Activated CD8-positive, alpha-beta memory T cell treated with anti-CD3 and anti-CD28 coated beads, Interleukin-2, amount 10 ng/mL, durations not matched to agents 7 days and 5 days (primary cell): ENCODE data around the gene PASK. TPM values are rescaled to one million over a fixed set of nuclear protein-coding genes. Genes with fewer than 3 reads are reported as not detected.
A peak's percentile ranks its signal among the peaks of the same experiment; 100 is the strongest.

Source experiments
- ATAC-seq: fragments of 150-1000 bp; cut with Tn5 transposase; one replicate; pipeline ENCODE4 v1.10.0; 2021; ENCODE audit warnings: moderate library complexity
- CTCF ChIA-PET: fragments of 350-600 bp; sonication (Branson Sonifier 250); formaldehyde crosslinking; loops from one replicate; lab custom pipeline; 2021; ENCODE audit warnings: antibody characterized with exemption; lab: Charles Lee
- DNase-seq: peaks from one replicate; pipeline ENCODE4 v3.0.0-alpha.2; 2020
- H3K27ac Mint-ChIP-seq: one replicate; pipeline ENCODE4 v1.8.0; 2021; ENCODE audit warnings: mild to moderate bottlenecking, mixed read lengths
- H3K27me3 Mint-ChIP-seq: one replicate; pipeline ENCODE4 v1.8.0; 2021; ENCODE audit warnings: mixed read lengths
- H3K36me3 Mint-ChIP-seq: one replicate; pipeline ENCODE4 v1.8.0; 2021; ENCODE audit warnings: mild to moderate bottlenecking, mixed read lengths
- H3K4me1 Mint-ChIP-seq: one replicate; pipeline ENCODE4 v1.8.0; 2021; ENCODE audit warnings: mixed read lengths
- H3K4me3 Mint-ChIP-seq: one replicate; pipeline ENCODE4 v1.8.0; 2021; ENCODE audit warnings: mild to moderate bottlenecking, moderate library complexity, mixed read lengths
- H3K9me3 Mint-ChIP-seq: one replicate; pipeline ENCODE4 v1.8.0; 2022; ENCODE audit warnings: low read depth, mixed read lengths
- total RNA-seq, 2 experiments: library from RNA; stranded (reverse); gene quantifications; one replicate each; pipeline ENCODE4 v1.2.3, GENCODE V29; 2021

PASK gene
- total RNA-seq, 2 experiments from 2014 or later, result 65.1 to 71.9 TPM

DNA sequence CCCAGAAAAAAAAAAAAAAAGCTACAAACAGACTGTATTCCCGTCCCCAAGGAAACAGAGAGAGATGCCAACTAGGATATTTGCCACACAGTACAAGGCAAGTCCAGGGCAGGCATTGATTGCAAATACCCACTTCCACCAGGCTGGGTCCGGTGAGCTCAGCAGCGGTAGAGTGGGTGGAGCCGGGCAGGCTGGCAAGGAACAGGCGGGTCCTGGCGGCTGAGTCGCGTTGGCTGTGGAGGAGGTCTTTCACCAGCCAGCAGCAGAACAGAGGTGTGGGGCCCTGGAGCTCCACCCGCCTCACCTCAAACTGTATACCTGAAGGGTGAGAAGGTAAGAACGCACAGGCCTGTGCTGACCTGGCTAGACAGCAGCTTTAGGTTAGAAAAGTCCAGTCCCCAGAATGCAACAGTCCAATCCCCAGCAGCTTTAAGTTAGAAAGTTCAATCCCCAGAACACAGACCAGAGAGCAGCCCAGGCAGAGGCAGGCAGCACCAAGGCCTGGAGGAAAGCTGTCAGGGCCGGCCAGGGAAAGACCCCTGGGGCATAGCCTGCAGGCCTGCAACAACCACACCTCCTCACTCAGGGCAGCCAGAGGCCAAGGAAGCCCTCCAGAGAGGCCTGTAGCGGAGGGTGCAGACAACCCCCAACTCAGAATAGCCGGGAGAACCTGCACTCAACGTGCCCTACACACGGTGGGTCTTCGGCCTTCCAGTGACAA is 25.3 kb downstream of the PASK start:
- ATAC-seq (peak; percentile 51), DNase-seq (no peak)
- Mint-ChIP-seq H3K9me3 (no peaks in the 10 kb centered on the region), H3K4me3 (no peak overlapping the region), H3K27me3 (no peaks in the 10 kb centered on the region), H3K36me3 (peaks cover 37% of the 10 kb centered on the region), H3K4me1 (peaks cover 26% of the 10 kb centered on the region), H3K27ac (peak overlapping the region; percentile 58)
- CTCF ChIA-PET, result no interaction called here

- CTCF ChIA-PET, result no interaction called here
- Mint-ChIP-seq H3K4me3 (no peak overlapping the region), H3K36me3 (peaks cover 39% of the 10 kb centered on the region), H3K27me3 (no peaks in the 10 kb centered on the region), H3K27ac (no peak overlapping the region), H3K9me3 (no peaks in the 10 kb centered on the region), H3K4me1 (peaks cover 15% of the 10 kb centered on the region)
- ATAC-seq, result no peak
- no peak for DNase-seq
These were observed 26.8 kb downstream of the PASK start for GRCh38 chr2:241122376-241123002.

- H3K27ac Mint-ChIP-seq, result no peak overlapping the region
- ATAC-seq, result no peak
These were observed 28.3 kb downstream of the PASK start for GRCh38 chr2:241121008-241121407.

DNA sequence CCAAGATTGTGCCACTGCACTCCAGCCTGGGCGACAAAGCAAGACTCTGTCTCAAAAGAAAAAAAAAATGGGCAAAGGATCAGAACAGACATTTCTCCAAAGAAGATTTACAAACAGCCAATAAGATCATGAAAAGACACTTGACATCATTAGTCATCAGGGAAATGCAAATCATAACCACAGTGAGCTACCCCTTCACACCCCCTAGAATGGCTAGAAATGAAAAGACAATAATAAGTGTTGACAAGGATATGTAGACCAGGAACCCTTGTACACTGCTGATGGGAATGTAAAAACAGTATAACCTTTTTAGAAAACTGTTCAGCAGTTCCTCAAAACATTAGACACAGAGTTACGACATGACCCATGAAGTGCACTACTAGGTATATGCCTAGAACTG is 28.8 kb downstream of the PASK start:
- CTCF ChIA-PET, result no interaction called here
- peaks cover 7% of the 10 kb centered on the region for H3K4me1 Mint-ChIP-seq
- ATAC-seq (no peak), DNase-seq (no peak)
- no peaks in the 10 kb centered on the region for H3K9me3 Mint-ChIP-seq
- H3K36me3 Mint-ChIP-seq, result peaks cover 38% of the 10 kb centered on the region
- no peaks in the 10 kb centered on the region for H3K27me3 Mint-ChIP-seq
- H3K4me3 Mint-ChIP-seq, result no peak overlapping the region
- H3K27ac Mint-ChIP-seq, result no peak overlapping the region

More at GRCh38 chr2:241121008-241121407, 28.3 kb downstream of the PASK start:
- CTCF ChIA-PET, result no interaction called here
- no peak for DNase-seq
- Mint-ChIP-seq H3K4me3 (no peak overlapping the region), H3K9me3 (no peaks in the 10 kb centered on the region), H3K36me3 (peaks cover 40% of the 10 kb centered on the region), H3K27me3 (no peaks in the 10 kb centered on the region), H3K4me1 (peaks cover 11% of the 10 kb centered on the region)

GRCh38 chr2:241118737-241119505 is 30.4 kb downstream of the PASK start:
- ATAC-seq (no peak), DNase-seq (no peak)
- Mint-ChIP-seq H3K27me3 (no peaks in the 10 kb centered on the region), H3K27ac (no peak overlapping the region), H3K4me3 (no peak overlapping the region), H3K36me3 (peaks cover 44% of the 10 kb centered on the region), H3K9me3 (no peaks in the 10 kb centered on the region), H3K4me1 (peaks cover 4% of the 10 kb centered on the region)
- CTCF ChIA-PET, result no interaction called here

DNA sequence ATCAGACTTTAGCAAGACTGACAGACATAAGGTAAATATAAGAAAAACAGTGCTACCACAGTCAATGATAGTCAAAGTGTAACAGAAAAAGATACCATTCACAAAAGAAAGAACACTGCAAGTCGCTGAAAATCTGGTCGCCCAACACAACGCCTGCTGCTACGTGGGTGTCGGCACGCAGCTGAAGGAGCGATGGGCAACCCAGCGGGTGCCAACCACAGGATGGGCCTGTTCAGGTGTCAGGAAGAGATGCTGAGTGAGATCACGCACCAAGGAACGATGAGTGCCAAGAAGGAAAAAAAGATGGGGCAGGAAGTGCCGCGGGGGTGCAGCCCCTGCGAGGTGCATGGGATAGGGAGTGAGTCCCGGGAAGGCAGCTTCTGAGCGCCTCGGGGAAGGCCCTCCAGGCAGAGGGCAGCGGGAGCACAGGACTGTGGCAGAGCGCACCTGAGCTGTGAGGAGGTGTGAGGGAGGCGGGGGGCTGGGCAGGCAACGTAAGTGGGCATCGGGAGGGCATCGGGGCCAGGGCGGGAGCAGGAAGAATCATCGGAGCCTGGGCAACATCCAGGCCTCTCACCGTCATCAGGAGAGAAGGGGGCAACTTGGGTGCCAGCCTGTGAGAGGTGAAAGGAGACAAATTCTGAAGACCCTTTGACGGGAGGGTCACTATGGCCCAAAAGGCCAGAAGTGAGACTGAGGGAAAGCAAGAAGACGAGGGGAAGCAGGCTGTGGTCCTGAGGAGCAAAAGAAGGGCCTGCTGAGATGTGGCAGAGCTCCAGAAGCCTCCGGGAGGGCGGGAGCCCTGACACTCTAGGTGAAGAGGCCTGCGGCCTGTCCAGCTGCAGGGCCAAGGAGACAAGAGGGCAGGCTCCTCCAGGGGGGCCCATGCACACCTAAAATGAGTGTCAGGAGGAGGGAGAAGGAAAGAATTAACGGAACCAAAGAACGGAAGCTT is 32.4 kb downstream of the PASK start:
- Mint-ChIP-seq H3K4me1 (peaks cover 11% of the 10 kb centered on the region), H3K4me3 (no peak overlapping the region), H3K27ac (no peak overlapping the region), H3K27me3 (no peaks in the 10 kb centered on the region), H3K9me3 (no peaks in the 10 kb centered on the region), H3K36me3 (peaks cover 37% of the 10 kb centered on the region)
- no peak for DNase-seq
- ATAC-seq, result no peak
- CTCF ChIA-PET, result no interaction called here

GRCh38 chr2:241115361-241115760 is 33.9 kb downstream of the PASK start:
- Mint-ChIP-seq H3K4me3 (no peak overlapping the region), H3K27me3 (no peaks in the 10 kb centered on the region), H3K36me3 (peaks cover 25% of the 10 kb centered on the region), H3K9me3 (no peaks in the 10 kb centered on the region), H3K4me1 (peaks cover 25% of the 10 kb centered on the region), H3K27ac (no peak overlapping the region)
- DNase-seq (no peak), ATAC-seq (no peak)
- CTCF ChIA-PET, result no interaction called here

DNA sequence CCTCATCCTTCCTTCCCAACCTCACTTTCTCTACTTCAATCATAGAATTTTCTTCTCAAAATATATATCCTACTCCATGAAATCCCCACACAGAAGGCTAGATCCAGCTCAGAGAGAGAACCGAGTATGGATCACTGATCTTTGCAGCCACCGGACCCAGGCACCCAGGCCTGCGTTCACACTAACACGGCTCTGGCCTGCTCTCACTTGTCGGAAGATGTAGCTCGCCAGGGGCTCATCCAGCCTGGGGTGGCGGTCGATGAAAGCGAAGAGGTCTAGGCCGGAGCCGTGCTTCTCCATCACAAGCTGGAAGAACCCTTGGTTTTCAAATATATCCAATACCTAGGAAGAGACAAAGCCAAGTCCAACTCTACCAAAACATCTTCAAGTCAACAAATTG is 34.4 kb downstream of the PASK start:
- Mint-ChIP-seq H3K9me3 (no peaks in the 10 kb centered on the region), H3K36me3 (peaks cover 22% of the 10 kb centered on the region), H3K4me1 (peaks cover 31% of the 10 kb centered on the region), H3K27me3 (no peaks in the 10 kb centered on the region), H3K4me3 (no peak overlapping the region), H3K27ac (no peak overlapping the region)
- CTCF ChIA-PET, result no interaction called here
- no peak for DNase-seq
- ATAC-seq, result no peak

- peak overlapping the region; percentile 58 for H3K4me3 Mint-ChIP-seq
- no peaks in the 10 kb centered on the region for H3K9me3 Mint-ChIP-seq
- H3K27ac Mint-ChIP-seq, result peak overlapping the region; percentile 90
- peak; percentile 63 for DNase-seq
- H3K36me3 Mint-ChIP-seq, result peaks cover 22% of the 10 kb centered on the region
- no peak for ATAC-seq
- CTCF ChIA-PET, result interaction anchor here (2.3 kb wide), 1 partner anchor 10 kb away, joined by 9 read pairs; the partner anchor contains the start of gene MTERF4
- peaks cover 52% of the 10 kb centered on the region for H3K4me1 Mint-ChIP-seq
- H3K27me3 Mint-ChIP-seq, result no peaks in the 10 kb centered on the region
These were observed 36.7 kb downstream of the PASK start for GRCh38 chr2:241112592-241112991.

GRCh38 chr2:241112046-241112445 is 37.2 kb downstream of the PASK start:
- Mint-ChIP-seq H3K27ac (peak overlapping the region; percentile 90), H3K36me3 (peaks cover 22% of the 10 kb centered on the region), H3K4me3 (peak overlapping the region; percentile 58), H3K9me3 (no peaks in the 10 kb centered on the region), H3K4me1 (peaks cover 52% of the 10 kb centered on the region), H3K27me3 (no peaks in the 10 kb centered on the region)
- CTCF ChIA-PET, result interaction anchor here (2.3 kb wide), 1 partner anchor 10 kb away, joined by 9 read pairs; the partner anchor contains the start of gene MTERF4
- DNase-seq (no peak), ATAC-seq (no peak)

DNA sequence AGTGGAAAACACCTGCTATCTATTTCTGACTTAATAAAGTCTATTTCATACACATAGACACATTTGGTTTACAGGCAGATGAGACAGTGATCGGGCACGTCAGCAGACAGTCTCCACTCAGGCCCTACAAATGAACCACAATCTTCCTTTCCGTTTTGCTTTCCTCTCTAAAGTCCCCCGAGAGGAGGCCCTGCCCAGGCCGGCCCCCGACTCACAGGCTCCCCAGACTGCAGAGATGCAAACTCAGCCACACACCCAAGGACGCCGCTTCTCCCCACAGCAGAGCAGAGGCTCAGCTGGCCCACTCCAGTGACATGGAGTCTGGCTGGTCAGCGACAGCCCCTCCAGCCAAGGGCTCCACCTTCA is 37.8 kb downstream of the PASK start:
- H3K27ac Mint-ChIP-seq, result peak overlapping the region; percentile 90
- no peaks in the 10 kb centered on the region for H3K27me3 Mint-ChIP-seq
- DNase-seq (no peak), ATAC-seq (peak; percentile 30)
- CTCF ChIA-PET, result interaction anchor here (1.7 kb wide), 1 partner anchor 33 kb away, joined by 5 read pairs; no protein-coding TSS in a partner anchor
- peak overlapping the region; percentile 59 for H3K4me3 Mint-ChIP-seq
- H3K4me1 Mint-ChIP-seq, result peaks cover 52% of the 10 kb centered on the region
- H3K36me3 Mint-ChIP-seq, result peaks cover 18% of the 10 kb centered on the region
- H3K9me3 Mint-ChIP-seq, result no peaks in the 10 kb centered on the region

GRCh38 chr2:241110607-241111439 is 38.4 kb downstream of the PASK start:
- DNase-seq (no peak), ATAC-seq (peak; percentile 15)
- Mint-ChIP-seq H3K36me3 (peaks cover 18% of the 10 kb centered on the region), H3K27ac (peak overlapping the region; percentile 90), H3K4me3 (peak overlapping the region; percentile 67), H3K9me3 (no peaks in the 10 kb centered on the region), H3K27me3 (no peaks in the 10 kb centered on the region), H3K4me1 (peaks cover 52% of the 10 kb centered on the region)
- CTCF ChIA-PET, result interaction anchor here (1.1 to 1.7 kb wide), 3 partner anchors 30 to 40 kb away, joined by 3 to 5 read pairs (median 3); partner anchors contain the start of gene PPP1R7
